GM18505 (cell line): ENCODE results near the gene RAC3.

Experiments used
- ATAC-seq: cut with Tn5 transposase; IDR thresholded peaks from one replicate; pipeline ENCODE4 v1.9.1; 2021; ENCODE audit not compliant: unreplicated experiment
- POLR2A ChIP-seq: IDR thresholded peaks from 4 replicates; pipeline ENCODE4 v1.6.1; 2011; ENCODE audit warnings: borderline replicate concordance; ENCODE audit not compliant: insufficient read depth, insufficient read length; ENCODE audit errors: extremely low read depth

Gene RAC3

DNA sequence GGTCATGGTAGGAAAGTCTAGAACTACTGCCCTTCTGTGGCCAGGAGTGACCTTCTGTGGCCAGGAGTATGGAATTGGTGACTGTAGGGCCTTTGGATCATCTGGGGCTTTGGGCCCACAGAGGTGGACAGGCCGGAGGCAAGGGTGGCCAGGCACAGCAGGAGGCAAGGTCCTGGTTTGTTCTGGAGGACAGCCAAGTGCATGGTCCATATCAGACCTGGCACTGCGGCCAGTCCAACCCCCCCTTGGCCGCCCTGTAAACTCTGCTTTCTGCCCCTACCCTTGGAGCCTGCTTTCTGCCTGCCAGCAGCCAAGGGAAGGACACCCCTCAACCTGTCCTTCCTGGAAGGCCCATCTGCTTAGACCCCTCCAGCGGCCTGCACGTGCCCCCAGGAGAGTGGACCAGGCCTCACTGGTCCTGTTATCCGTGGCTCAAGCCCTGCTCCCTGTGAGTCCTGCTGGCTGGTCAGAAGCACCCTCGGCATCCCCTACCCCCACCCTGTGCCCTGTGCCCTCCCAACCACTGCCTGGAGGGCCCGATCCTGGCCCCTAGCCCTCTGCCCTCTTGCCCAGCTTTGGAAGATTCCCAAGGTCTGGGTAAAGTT lies 8.3 kb downstream of the RAC3 start:
- TF ChIP-seq POLR2A: no peak
- ATAC-seq: no peak

DNA sequence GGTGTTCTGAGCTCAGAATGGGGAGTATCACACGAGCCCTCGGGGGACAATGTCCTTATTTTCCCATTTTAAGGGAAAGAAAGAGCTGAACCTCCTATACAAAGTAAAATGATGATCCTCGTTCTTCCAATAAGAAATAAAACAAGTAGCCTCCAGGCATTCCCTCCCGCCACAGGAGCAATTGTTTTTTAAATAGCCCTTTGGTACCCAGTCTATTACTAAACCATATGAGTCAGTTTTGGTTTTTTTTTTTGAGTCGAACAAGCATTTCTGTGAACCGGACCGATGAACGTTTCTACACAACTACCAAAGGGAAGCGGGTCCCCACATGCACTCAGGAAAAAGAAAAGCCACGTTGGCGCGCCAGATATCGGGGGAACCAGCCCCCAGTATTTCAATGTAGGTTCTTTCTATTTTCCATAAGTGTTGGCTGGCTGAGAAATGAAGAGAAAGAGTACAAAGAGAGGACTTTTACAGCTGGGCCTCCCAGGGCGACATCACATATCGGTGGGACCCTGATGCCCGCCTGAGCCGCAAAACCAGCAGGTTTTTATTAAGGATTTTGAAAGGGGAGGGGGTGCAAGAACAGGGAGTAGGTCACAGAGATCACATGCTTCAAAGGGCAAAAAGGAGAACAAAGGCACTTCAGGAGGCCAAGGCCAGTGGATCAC lies 9.8 kb downstream of the RAC3 start:
- no peak for TF ChIP-seq POLR2A
- no peak for ATAC-seq

- TF ChIP-seq POLR2A: no peak
These were observed 11.2 kb downstream of the RAC3 start for GRCh38 chr17:82042649-82043048.

GRCh38 chr17:82043507-82043906 lies 12.0 kb downstream of the RAC3 start:
- ATAC-seq: no peak
- TF ChIP-seq POLR2A: no peak

More at GRCh38 chr17:82042649-82043048, 11.2 kb downstream of the RAC3 start:
- no peak for ATAC-seq

- ATAC-seq: no peak
- no peak for TF ChIP-seq POLR2A
These were observed 14.5 kb downstream of the RAC3 start for GRCh38 chr17:82045936-82046484.

GRCh38 chr17:82046903-82047302 lies 15.4 kb downstream of the RAC3 start:
- ATAC-seq: no peak
- TF ChIP-seq POLR2A: no peak

DNA sequence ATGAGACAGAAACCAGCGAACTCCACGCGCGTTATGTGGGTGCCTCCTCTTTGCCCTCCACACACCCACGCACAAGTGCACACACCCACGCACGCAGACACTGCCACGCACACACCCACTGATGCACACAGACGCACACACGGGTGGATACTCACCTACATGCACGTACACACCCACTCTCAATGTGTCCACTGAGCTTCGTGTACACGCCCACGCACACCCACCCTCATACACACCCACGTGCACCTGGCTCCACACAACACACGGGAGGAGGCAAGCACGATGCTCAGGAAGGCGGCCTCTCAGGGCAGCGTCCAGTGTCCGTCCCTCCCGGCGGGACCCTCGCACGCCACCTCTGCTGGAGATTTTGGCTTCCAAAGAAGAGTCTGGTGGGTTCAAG lies 15.9 kb downstream of the RAC3 start:
- no peak for ATAC-seq
- no peak for TF ChIP-seq POLR2A

GRCh38 chr17:82047914-82048570 lies 16.6 kb downstream of the RAC3 start:
- TF ChIP-seq POLR2A: no peak
- no peak for ATAC-seq

DNA sequence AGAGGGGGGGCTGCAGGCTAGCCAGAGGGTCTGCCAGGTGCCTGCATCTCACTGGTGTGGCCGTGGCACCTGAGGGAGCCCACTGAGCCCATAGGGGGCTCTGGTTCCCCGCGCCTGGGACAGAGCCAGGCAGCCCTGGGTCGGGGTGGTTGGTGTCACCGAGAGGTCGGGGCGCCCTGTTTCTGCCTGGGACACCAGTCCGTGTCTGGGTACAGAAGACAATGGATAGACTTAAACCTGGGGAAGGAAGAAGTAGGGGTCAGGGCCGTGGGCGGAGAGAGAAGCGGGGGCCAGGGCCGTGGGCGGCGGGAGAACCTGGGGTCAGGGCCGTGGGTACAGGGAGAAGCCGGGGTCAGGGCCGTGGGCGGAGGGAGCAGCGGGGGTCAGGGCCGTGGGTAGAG lies 17.1 kb downstream of the RAC3 start:
- no peak for ATAC-seq
- TF ChIP-seq POLR2A: no peak

GRCh38 chr17:82049106-82049505 lies 17.6 kb downstream of the RAC3 start:
- no peak for ATAC-seq
- TF ChIP-seq POLR2A: no peak

GRCh38 chr17:82049521-82049971 lies 18.1 kb downstream of the RAC3 start:
- no peak for ATAC-seq
- TF ChIP-seq POLR2A: no peak

GRCh38 chr17:82050152-82050760 lies 18.8 kb downstream of the RAC3 start:
- ATAC-seq: no peak
- no peak for TF ChIP-seq POLR2A
